ENCODE data around the gene AKNA. TPM values are rescaled to one million over a fixed set of nuclear protein-coding genes. Genes with fewer than 3 reads are reported as not detected.
A peak's percentile ranks its signal among the peaks of the same experiment; 100 is the strongest.

Gene AKNA
- total RNA-seq, 1 donor, result 27.9 TPM

DNA sequence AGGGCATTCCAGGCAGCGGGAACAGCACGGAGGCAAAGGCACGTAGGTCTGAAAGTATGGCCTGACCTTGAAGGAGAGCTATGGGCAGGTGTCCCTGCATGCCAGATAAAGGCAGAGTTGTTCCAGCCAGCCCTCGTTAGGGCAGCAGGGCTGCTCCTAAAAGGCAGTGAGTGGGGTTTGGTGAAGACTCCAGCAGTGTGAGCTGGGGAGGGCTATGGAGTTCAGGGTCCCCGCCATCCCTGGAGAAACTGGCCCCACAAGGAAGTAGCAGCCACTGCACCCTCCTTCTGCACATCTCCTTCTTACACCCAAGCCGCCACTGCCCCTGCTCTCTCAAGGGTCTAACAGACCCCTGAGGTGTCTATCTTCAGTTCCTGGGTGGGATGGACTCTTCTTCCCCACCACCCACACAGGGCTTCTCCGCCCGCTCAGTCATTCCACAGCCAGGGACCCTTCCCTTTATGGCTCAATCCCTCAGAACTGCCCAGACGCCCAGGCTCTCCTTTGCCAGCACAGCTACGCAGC is 1.4 kb downstream of the AKNA start:
- peak overlapping the region; percentile 45 for H3K27ac ChIP-seq (ENCODE audit: low read depth, low read length)
- peak overlapping the region; percentile 73 for H3K4me3 ChIP-seq (ENCODE audit: insufficient read depth, low read length)
- peak overlapping the region; percentile 80 for H3K4me2 ChIP-seq (ENCODE audit: insufficient read depth, low read length)
- no peaks in the 10 kb centered on the region for H4K20me1 ChIP-seq (ENCODE audit: insufficient read depth, low read length)
- H3K9me3 ChIP-seq (ENCODE audit: low read depth, low read length), result no peaks in the 10 kb centered on the region
- H3K4me1 ChIP-seq (ENCODE audit: insufficient read depth, low read length), result peaks cover 53% of the 10 kb centered on the region
- TF ChIP-seq, protein P1, sequence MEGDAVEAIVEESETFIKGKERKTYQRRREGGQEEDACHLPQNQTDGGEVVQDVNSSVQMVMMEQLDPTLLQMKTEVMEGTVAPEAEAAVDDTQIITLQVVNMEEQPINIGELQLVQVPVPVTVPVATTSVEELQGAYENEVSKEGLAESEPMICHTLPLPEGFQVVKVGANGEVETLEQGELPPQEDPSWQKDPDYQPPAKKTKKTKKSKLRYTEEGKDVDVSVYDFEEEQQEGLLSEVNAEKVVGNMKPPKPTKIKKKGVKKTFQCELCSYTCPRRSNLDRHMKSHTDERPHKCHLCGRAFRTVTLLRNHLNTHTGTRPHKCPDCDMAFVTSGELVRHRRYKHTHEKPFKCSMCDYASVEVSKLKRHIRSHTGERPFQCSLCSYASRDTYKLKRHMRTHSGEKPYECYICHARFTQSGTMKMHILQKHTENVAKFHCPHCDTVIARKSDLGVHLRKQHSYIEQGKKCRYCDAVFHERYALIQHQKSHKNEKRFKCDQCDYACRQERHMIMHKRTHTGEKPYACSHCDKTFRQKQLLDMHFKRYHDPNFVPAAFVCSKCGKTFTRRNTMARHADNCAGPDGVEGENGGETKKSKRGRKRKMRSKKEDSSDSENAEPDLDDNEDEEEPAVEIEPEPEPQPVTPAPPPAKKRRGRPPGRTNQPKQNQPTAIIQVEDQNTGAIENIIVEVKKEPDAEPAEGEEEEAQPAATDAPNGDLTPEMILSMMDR (IDR thresholded peaks at IDR 0.05; ENCODE audit: extremely low read depth, low read depth, low read length), result no peak
- no peak for DNase-seq (ENCODE audit: insufficient read length, low spot score, missing footprints)
- no peaks in the 10 kb centered on the region for H3K36me3 ChIP-seq (ENCODE audit: insufficient read depth, low read length)
- H3K27me3 ChIP-seq (ENCODE audit: insufficient read depth, low read length), result no peaks in the 10 kb centered on the region
- no peak overlapping the region for H2AFZ ChIP-seq (ENCODE audit: low read length)
- H3K79me2 ChIP-seq (ENCODE audit: insufficient read depth, low read length), result peaks cover 44% of the 10 kb centered on the region

- Histone ChIP-seq H3K79me2 (ENCODE audit: insufficient read depth, low read length) (peaks cover 49% of the 10 kb centered on the region), H3K27ac (ENCODE audit: low read depth, low read length) (peak overlapping the region; percentile 74), H3K4me2 (ENCODE audit: insufficient read depth, low read length) (peak overlapping the region; percentile 80), H3K9me3 (ENCODE audit: low read depth, low read length) (no peaks in the 10 kb centered on the region), H3K27me3 (ENCODE audit: insufficient read depth, low read length) (no peaks in the 10 kb centered on the region), H3K4me3 (ENCODE audit: insufficient read depth, low read length) (no peak overlapping the region), H2AFZ (ENCODE audit: low read length) (peak overlapping the region; percentile 26), H3K4me1 (ENCODE audit: insufficient read depth, low read length) (peaks cover 53% of the 10 kb centered on the region), H4K20me1 (ENCODE audit: insufficient read depth, low read length) (no peaks in the 10 kb centered on the region), H3K36me3 (ENCODE audit: insufficient read depth, low read length) (no peaks in the 10 kb centered on the region)
- TF ChIP-seq, protein P1 (IDR thresholded peaks at IDR 0.05; ENCODE audit: extremely low read depth, low read depth, low read length), result no peak
- DNase-seq (ENCODE audit: insufficient read length, low spot score, missing footprints), result peak; percentile 95
These were observed 2.2 kb downstream of the AKNA start for GRCh38 chr9:114385397-114386181.

DNA sequence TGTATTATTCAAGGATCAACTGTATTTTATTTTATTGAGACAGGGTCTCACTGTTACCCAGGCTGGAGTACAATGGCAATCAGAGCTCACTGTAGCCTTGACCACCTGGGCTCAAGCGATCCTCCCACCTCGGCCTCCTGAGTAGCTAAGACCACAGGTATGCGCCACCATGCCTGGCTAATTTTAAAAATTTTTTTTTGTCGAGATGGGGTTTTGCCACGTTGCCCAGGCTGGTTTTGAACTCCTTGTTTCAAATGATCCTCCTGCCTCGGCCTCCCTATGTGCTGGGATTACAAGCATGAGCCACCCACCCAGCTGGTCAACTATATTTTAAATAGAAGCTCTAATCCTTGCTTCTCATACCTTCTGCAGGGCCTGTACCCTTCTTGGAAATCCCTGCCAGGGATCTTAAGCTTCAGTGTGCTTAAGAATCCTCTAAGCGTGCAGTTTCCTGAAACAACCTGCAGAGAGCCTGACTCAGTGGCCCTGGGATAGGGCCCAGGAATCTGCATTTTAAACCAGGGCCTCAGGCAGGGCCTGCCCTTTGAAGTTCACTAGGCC is 2.9 kb downstream of the AKNA start:
- Histone ChIP-seq H2AFZ (ENCODE audit: low read length) (peak overlapping the region; percentile 26), H3K36me3 (ENCODE audit: insufficient read depth, low read length) (peaks cover 6% of the 10 kb centered on the region), H3K4me3 (ENCODE audit: insufficient read depth, low read length) (no peak overlapping the region), H3K4me1 (ENCODE audit: insufficient read depth, low read length) (peaks cover 53% of the 10 kb centered on the region), H4K20me1 (ENCODE audit: insufficient read depth, low read length) (no peaks in the 10 kb centered on the region), H3K4me2 (ENCODE audit: insufficient read depth, low read length) (peak overlapping the region; percentile 80), H3K79me2 (ENCODE audit: insufficient read depth, low read length) (peaks cover 49% of the 10 kb centered on the region), H3K9me3 (ENCODE audit: low read depth, low read length) (no peaks in the 10 kb centered on the region), H3K27me3 (ENCODE audit: insufficient read depth, low read length) (no peaks in the 10 kb centered on the region), H3K27ac (ENCODE audit: low read depth, low read length) (peak overlapping the region; percentile 74)
- TF ChIP-seq, protein P1 (IDR thresholded peaks at IDR 0.05; ENCODE audit: extremely low read depth, low read depth, low read length), result no peak
- no peak for DNase-seq (ENCODE audit: insufficient read length, low spot score, missing footprints)

DNA sequence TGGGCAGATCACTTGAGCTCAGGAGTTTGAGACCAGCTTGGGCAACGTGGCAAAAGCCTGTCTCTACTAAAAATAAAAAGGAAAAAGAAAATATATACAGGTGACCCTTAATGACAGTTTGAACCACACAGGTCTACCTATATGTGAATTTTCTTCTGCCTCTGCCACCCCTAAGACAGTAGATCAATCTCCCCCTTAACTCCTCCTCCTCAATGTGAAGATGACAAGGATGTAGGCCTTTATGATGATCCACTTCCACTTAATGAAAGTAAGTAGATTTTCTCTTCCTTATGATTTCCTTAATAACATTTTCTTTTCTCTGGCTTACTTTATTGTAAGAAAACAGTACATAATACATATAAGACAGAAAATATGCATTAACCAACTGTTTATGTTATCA is 3.4 kb downstream of the AKNA start:
- no peak for DNase-seq (ENCODE audit: insufficient read length, low spot score, missing footprints)
- Histone ChIP-seq H3K4me1 (ENCODE audit: insufficient read depth, low read length) (peaks cover 53% of the 10 kb centered on the region), H3K36me3 (ENCODE audit: insufficient read depth, low read length) (peaks cover 11% of the 10 kb centered on the region), H4K20me1 (ENCODE audit: insufficient read depth, low read length) (no peaks in the 10 kb centered on the region), H3K27ac (ENCODE audit: low read depth, low read length) (peak overlapping the region; percentile 74), H2AFZ (ENCODE audit: low read length) (no peak overlapping the region), H3K4me3 (ENCODE audit: insufficient read depth, low read length) (no peak overlapping the region), H3K9me3 (ENCODE audit: low read depth, low read length) (no peaks in the 10 kb centered on the region), H3K79me2 (ENCODE audit: insufficient read depth, low read length) (peaks cover 49% of the 10 kb centered on the region), H3K4me2 (ENCODE audit: insufficient read depth, low read length) (no peak overlapping the region), H3K27me3 (ENCODE audit: insufficient read depth, low read length) (no peaks in the 10 kb centered on the region)
- TF ChIP-seq, protein P1 (IDR thresholded peaks at IDR 0.05; ENCODE audit: extremely low read depth, low read depth, low read length), result no peak
